Ovary (tissue), 3 donors: ENCODE results near the gene C9orf57.

Source experiments
- CTCF ChIP-seq, 3 donors: fragments of 450-650 bp in 2 of 3; fragments of 200-600 bp in 1 of 3; IDR thresholded peaks; one replicate each; pipeline versions ENCODE4 v1.5.1 to v1.8.0; 2016 to 2022; ENCODE audit warnings: antibody characterized with exemption in 3 of 3, mild to moderate bottlenecking in 1 of 3
- EP300 ChIP-seq: sonication (generic); formaldehyde crosslinking; IDR thresholded peaks from one replicate; pipeline ENCODE4 v1.6.1; 2017; ENCODE audit warnings: antibody characterized with exemption
- POLR2A ChIP-seq: fragments of 450-650 bp; IDR thresholded peaks from one replicate; pipeline ENCODE4 v1.6.1; 2017; ENCODE audit warnings: antibody characterized with exemption, mild to moderate bottlenecking, moderate library complexity
- donor health status: DM: no; HTN: no; CAD: no.

- TF ChIP-seq CTCF (IDR thresholded peaks at IDR 0.05) (no peak), EP300 (no peak), POLR2A (no peak)
Observed at GRCh38 chr9:72065076-72065475, 4.7 kb upstream of the C9orf57 start.
